Measurements from ENCODE around the gene DGCR2.
"Not testable (repeated sequence)": the region's sequence is repeated elsewhere in the genome, so short reads cannot be mapped to it uniquely, and the experiment has no call there.

Gene DGCR2

DNA sequence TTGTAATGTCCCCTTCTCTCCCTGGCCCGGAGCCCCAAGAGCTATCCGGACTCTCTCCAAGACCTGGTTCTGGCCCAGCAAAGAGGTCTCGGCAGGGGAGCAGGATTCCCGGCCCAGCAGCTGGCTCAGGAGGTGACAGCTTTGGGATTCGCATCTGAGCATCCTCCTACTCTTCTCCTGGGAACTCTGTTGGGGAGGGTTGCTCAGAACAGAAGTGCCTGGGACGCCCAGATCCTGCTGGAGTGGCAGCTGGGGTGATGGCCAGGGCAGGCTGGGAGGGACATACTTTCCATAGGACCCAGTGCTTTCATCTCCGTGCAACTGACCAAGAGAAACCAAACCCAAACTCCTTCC lies 102.6 kb downstream of the DGCR2 start:
- H3K4me3 ChIP-seq (replicated peaks in 1 of 2; ENCODE audit: low read depth in 2 of 2, low read length in 2 of 2), result no peak overlapping the region
- TF ChIP-seq CTCF (IDR thresholded peaks at IDR 0.05; ENCODE audit: low read depth, low read length), result no peak
- DNase-seq (ENCODE audit: low read depth in 2 of 2), result no peak

DNA sequence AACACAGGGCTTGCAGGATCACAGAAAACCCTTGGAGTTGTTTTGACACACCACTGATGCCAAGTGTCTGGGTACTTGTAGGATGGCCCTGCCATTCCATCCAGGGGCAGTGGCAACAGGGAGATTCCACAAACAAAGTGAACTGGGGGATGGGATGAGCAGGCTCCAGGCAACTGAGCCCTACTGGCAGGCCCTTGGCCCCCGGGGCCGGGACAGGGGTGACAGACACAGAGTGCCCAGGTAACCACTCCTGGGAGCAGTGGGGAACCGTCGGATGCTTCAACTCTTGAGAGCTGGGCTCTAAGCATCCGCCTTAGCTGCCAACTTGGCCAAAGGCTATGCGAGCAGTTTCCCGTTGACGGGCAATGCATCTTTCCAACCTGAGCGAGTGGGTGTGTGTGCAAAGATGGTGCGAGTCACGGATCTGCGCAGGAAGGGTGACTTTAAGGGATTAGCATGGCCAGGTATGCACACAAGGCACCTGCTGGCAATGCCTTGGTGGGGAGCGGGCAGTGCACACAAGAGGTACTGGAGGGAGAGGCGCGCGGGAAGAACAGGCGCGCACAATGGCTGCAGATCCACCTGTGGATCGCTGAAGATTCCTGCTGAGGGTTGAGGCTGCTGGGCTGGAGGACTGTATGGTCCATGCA lies 103.1 kb downstream of the DGCR2 start:
- H3K4me3 ChIP-seq (replicated peaks in 1 of 2; ENCODE audit: low read depth in 2 of 2, low read length in 2 of 2), result no peak overlapping the region
- DNase-seq (ENCODE audit: low read depth in 2 of 2), result no peak
- no peak for TF ChIP-seq CTCF (IDR thresholded peaks at IDR 0.05; ENCODE audit: low read depth, low read length)

DNA sequence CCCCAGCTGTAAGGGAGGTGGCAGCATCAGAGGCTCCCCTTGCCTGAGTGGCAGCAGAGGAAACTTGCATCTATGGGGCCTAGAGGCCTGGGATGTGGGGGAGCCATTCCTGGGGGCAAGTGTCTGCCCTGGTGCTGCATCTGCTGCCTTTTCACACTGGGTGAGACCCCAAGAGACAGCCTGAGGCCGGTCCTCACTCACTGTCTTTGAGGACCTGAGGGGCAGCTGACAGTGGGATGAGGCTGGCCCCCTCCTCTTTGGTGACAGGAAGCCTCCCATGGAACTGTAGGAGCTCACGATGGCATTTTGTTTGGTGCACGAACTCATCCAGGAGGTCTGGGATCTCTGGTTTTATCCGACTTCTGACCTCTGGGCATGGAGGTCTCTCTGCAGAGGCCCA lies 104.0 kb downstream of the DGCR2 start:
- no peak overlapping the region for H3K4me3 ChIP-seq (replicated peaks in 1 of 2; ENCODE audit: low read depth in 2 of 2, low read length in 2 of 2)
- TF ChIP-seq CTCF (IDR thresholded peaks at IDR 0.05; ENCODE audit: low read depth, low read length), result no peak
- no peak for DNase-seq (ENCODE audit: low read depth in 2 of 2)

DNA sequence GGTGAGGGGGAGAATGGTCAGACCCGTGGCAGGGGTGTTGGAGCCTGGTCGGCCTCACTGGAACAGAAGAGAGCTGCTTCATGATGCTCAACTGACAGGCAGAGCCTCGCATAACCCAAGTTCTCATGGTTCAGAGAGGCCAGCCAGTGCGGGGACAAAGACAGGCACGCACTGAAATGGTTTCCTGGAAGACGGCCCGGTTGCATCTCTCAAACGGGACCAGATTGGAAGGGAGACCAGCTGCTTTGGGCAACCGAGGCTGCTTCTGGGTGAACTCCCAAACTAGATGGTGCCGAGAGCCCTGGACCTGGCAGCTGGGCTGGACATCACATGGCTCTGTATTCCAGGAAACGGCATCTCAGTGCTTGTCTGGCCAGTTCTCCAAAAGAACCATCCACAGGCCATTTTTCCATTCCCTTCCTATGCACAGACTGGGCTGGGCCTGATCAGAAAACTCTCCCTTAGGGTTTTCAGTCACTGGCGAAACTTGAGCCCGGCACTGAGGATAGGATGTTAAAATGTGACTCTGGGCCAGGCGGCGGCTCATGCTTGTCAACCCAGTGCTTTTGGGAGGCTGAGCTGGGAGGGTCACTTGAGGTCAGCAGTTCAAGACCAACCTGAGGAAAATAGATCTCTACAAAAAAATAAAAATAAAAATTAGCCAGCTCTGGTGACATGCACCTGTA lies 106.0 kb downstream of the DGCR2 start:
- no peak for DNase-seq (ENCODE audit: low read depth in 2 of 2)
- TF ChIP-seq CTCF (IDR thresholded peaks at IDR 0.05; ENCODE audit: low read depth, low read length), result no peak
- no peak overlapping the region for H3K4me3 ChIP-seq (replicated peaks in 1 of 2; ENCODE audit: low read depth in 2 of 2, low read length in 2 of 2)

- no peak for TF ChIP-seq CTCF (IDR thresholded peaks at IDR 0.05; ENCODE audit: low read depth, low read length)
- no peak for DNase-seq (ENCODE audit: low read depth in 2 of 2)
- no peak overlapping the region for H3K4me3 ChIP-seq (replicated peaks in 1 of 2; ENCODE audit: low read depth in 2 of 2, low read length in 2 of 2)
Observed at GRCh38 chr22:19014886-19015285, 107.3 kb downstream of the DGCR2 start.

DNA sequence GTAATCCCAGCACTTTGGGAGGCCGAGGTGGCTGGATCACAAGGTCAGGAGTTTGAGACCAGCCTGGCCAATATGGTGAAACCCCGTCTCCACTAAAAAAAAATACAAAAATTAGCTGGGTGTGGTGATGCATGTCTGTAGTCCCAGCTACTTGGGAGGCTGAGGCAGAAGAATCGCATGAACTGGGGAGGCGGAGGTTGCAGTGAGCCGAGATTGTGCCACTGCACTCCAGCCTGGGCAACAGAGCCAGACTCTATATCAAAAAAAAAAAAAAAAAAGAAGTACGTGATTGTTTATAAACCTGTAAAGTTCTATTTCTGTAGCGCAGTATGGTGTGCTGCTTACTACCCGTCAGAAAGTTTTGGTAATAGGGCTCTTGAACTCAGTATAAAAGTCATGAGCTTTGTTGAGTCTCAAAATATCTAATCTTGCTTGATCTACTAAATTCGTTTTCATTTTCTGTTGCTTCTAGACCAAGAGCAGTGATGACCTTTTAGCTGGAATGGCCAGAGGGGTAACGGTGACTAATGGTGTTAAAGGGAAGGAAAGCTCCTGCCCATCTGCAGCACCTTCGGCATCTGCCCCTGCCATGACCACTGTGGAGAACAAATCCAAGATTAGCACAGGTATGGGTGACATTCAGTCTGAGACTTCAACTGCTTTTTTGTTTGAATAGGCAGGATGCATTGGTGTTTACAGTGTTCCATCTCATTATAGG lies 108.2 kb downstream of the DGCR2 start:
- H3K4me3 ChIP-seq (replicated peaks in 1 of 2; ENCODE audit: low read depth in 2 of 2, low read length in 2 of 2); DNase-seq (ENCODE audit: low read depth in 2 of 2): not testable (repeated sequence)

- H3K4me3 ChIP-seq (replicated peaks in 1 of 2; ENCODE audit: low read depth in 2 of 2, low read length in 2 of 2); DNase-seq (ENCODE audit: low read depth in 2 of 2): not testable (repeated sequence)
Observed at GRCh38 chr22:19013411-19013810, 108.8 kb downstream of the DGCR2 start.
